GM23338 (cell line): ENCODE measurements around the gene CSTB.

Experiments
- CREB1 ChIP-seq: fragments of 250-450 bp; sonication (Bioruptor Pico); IDR thresholded peaks from 2 replicates; pipeline ENCODE4 v1.5.0; 2020; ENCODE audit warnings: low read depth, mild to moderate bottlenecking, moderate library complexity
- CTCF ChIP-seq, 2 experiments: fragments of 200-600 bp in 1 of 2; sonication (generic) in 1 of 2; conservative IDR thresholded peaks; 2 replicates each; pipeline versions ENCODE4 v1.5.1 to v1.6.1; 2016 to 2017; ENCODE audit warnings: antibody characterized with exemption in 2 of 2, low read depth in 2 of 2, mild to moderate bottlenecking in 2 of 2, moderate library complexity in 1 of 2
- EZH2 ChIP-seq: fragments of 200-600 bp; sonication (generic); IDR thresholded peaks from one replicate; pipeline ENCODE4 v1.8.0; 2017; ENCODE audit warnings: antibody characterized with exemption, mild to moderate bottlenecking, low read depth; ENCODE audit not compliant: unreplicated experiment
- EZH2phosphoT487 ChIP-seq: fragments of 200-600 bp; sonication (generic); IDR thresholded peaks from one replicate; pipeline ENCODE4 v1.8.1; 2018; ENCODE audit warnings: antibody characterized with exemption; ENCODE audit not compliant: unreplicated experiment
- JUNB ChIP-seq: IDR thresholded peaks from one replicate; pipeline ENCODE4 v1.6.1; 2016; ENCODE audit warnings: antibody characterized with exemption; ENCODE audit not compliant: unreplicated experiment
- POLR2AphosphoS5 ChIP-seq: IDR thresholded peaks from 2 replicates; pipeline ENCODE4 v1.6.1; 2016; ENCODE audit warnings: antibody characterized with exemption, low read depth
- REST ChIP-seq: IDR thresholded peaks from one replicate; pipeline ENCODE4 v1.6.1; 2018; ENCODE audit warnings: antibody characterized with exemption; ENCODE audit not compliant: unreplicated experiment
- STAT1 ChIP-seq: IDR thresholded peaks from one replicate; pipeline ENCODE4 v1.6.1; 2016; ENCODE audit warnings: antibody characterized with exemption; ENCODE audit not compliant: unreplicated experiment
- ZNF114 ChIP-seq: fragments of 250-450 bp; sonication (Bioruptor Pico); IDR thresholded peaks from 2 replicates; pipeline ENCODE4 v1.5.0; 2020; ENCODE audit warnings: mild to moderate bottlenecking, moderate library complexity

DNA sequence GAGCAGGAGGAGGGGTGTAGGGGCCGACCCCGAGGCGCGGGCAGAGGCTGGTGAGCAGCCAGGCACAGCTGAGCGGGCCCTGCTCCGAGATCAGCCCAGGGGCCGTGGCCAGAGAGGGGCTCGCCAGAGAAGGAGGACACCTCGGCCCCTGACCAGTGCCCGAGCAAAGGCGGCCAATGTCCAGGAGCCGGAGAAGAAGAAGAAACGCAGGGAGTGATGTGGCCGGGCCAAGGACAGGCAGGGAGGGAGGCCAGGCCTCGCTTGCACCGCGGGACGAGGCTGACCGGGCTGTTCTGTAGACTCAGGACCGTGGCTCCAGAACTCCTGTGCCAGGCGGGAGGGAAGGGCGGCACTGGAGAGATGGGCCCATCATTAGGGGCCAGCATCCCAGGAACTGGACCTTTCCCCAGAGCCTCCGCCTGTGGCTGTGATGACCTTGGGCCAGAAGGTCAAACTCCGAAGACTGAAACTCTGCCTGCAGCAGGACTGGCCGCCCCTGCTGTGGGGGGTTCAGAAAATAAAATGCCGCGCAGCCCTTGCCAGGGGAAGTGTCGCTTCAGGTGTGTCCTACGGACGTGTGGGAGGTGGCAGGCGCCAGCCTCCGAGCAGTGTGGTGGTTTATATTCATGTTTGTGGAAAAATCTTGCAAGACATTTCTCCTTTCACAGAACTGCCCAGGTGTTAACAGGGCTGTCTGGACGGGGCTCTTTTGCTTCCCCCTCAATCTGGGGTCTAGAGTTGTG is 27.6 kb upstream of the CSTB start:
- no peak for TF ChIP-seq CTCF (conservative IDR thresholded peaks at IDR 0.05; ENCODE audit: low read depth in 2 of 2)
- TF ChIP-seq ZNF114 (CRISPR knock-in tag) = no peak
- no peak for TF ChIP-seq EZH2
- no peak for TF ChIP-seq CREB1 (CRISPR knock-in tag)
- TF ChIP-seq POLR2AphosphoS5 = no peak
- no peak for TF ChIP-seq EZH2phosphoT487
- TF ChIP-seq JUNB = no peak
- TF ChIP-seq REST = no peak
- TF ChIP-seq STAT1 = no peak
